C1 segment of cervical spinal cord (tissue), 14 donors: ENCODE data around the gene SLC35F3.

Experiments
- DNase-seq, 14 donors: peaks; one replicate each; lab custom pipeline; 2025; lab: John Stamatoyannopoulos, UW

SLC35F3 gene

DNA sequence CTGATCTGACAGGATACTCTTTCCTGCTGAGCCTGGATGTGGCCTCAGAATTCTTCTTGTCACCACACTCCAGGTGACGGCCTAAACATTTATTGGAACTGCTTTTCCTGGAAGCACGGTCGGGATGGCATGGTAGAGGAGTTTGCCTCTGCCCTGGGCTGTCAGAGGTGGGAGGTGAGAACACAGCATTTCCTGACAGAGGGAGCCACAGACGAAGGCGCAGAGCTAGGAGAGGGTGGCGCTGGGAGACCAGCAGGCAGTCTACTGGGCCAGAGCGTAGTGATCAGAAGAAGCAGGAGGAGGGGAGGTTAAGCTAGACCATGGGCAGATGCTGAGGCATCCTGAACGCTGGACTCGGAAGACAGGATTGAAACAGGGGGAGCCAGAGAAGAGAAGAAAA lies 315.2 kb downstream of the SLC35F3 start:
- no peak for DNase-seq

DNA sequence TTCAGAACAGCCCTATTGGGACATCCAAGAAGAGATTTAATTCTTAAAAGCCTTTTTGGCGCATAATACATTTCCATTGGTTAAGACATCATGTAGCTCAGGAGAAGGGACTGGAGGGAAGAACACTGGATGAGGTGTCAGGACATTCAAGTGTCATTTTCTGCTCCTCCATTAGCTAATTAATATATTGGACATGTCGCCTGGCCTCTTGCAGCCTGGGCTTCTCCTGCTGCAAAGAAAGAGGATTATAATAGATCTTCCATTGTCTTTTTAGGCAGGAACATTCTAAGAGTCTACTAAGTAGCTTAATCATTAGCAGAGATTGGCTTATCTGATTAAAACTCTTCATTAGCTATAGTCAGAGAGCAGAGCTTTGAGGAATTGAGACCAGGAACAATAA lies 317.1 kb downstream of the SLC35F3 start:
- no peak for DNase-seq

DNA sequence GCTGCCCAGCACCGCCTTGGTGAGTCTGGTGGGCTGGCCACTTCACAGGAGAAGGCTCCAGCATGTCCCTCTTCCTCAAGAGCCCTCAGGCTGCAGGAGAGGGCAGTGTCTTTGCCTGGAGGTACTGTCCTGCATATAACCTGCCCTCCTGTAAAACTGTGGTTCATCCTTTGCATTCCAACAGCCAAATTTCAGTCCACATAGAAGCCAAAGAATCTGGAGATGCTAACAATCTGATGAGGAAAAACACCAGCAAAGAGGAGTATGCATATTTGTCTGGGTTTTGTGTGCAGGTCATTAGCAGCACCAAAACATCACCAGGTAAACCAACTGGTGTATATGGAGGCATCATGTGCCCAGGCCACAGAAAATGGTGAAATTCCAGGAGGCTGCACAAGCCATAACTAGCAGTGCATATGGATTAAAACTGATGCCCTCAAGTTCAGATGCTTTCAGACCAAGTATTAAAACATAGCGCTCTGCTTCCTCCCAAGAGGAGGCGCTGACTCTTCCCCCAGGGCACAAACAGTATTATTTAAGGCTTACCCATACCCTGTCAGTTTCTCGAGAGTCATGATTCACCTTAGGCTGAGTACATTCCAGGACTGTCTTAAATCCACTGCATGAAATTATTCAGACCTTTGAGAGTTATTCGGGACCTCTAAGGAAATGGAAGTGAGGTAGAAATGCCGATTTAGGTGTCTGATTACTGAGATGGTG lies 318.2 kb downstream of the SLC35F3 start:
- DNase-seq = no peak

DNA sequence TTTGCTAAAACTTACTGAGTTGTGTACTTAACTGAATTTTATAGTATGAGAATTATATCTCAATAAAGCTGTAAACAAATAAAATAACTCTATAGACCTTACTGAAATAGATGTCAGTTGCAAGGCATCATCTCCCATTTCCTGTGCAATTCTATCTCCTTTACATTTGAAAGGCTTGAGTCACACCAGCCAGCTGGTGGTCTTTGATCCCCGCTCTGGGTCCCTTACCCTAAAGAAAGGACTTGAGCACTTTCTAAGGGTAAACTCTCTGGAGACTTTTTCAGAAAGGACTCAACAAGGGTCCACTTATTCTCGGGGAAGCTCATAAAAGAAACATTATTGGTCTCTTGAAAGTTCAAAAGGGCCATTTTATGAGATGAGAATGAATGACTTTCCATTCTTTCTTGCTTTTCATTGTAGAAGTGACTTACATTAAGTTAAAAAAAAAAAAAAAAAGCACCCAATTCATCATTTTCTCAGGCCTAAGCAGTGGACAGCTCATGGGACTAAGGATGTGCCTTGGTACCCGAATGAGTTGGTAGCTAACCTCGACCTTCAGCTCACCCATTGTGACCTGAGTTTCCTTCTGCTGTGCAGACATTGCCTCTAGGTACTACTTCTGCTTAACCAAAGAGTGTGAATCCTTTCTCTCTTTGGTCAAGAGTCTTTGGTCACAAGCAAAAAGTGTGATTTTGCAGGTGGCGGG lies 321.8 kb downstream of the SLC35F3 start:
- DNase-seq = no peak

DNA sequence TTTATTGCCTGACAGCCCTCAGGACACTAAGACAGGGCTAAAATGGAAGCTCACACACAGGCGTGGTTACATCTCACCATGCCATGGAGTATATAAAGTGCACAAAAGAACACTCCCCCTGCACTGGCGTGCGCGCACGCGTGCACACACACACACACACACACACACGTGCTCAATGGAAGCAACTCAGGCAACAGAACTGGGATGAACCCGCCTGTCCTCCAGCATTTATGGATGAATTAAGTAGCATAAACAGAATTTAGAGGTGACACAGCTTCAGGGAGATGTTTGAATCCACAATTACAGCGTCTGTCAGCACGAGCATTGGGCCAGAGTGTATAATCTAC lies 322.3 kb downstream of the SLC35F3 start:
- no peak for DNase-seq

DNA sequence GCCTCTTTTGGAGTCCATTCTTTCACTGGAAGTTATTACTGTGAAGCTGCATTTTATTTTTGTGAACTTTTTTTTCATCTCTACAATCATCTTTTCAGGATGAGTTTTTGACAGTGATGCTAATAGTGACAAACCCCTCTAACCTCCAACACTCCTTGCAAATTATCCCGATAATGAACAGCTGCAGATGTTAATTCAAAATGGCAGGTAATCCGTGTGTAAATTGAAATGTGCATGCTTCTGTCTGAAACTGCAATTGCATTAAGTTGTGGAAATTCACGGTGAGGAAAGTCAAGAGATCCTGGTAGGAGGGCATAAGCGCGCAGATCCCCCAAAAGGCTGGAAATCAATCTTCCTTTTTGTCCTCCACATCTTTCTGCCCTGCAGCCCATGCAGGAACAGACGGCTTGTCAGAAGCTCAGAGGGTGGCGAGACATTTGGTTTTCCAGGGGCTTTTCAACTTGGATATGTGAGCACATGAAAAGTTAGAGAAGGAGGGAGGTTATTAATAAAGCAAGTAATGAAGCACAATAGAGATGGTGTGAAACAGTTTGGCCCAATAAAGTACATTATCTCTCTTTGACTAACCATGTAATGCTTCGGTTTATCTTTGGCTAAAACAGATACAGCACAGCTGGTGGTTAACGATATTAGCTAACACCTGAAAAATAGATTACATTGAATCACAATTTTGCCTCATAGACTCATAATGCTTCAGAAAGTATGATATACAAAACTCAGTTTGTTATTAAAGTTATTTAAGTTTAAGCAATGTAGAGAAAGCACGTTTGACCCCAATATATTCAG lies 325.3 kb downstream of the SLC35F3 start:
- DNase-seq = no peak

DNA sequence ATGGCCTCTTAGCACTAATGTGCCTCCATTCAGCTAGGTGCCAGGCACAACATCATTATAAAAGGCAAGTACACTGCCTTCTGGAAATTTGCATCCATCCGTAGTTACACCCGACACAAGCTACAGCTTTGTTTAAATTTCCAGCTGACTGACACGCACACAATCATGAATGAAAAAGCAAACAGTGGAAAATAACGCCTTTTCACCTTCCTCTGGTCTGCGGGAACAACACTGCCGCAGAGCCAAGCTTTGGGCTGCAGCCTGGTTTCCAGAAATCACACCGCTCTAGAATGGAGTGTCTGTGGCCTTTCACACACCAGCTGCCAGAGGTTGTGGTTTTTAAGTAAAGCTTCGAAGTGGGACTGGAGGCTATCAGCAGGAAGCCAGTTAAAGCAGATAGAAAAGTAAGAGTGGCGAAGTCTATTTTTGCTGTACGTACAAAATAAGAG lies 326.0 kb downstream of the SLC35F3 start:
- DNase-seq = peak in 3 of 14 donors; percentile 19 to 34 (median 22)

DNA sequence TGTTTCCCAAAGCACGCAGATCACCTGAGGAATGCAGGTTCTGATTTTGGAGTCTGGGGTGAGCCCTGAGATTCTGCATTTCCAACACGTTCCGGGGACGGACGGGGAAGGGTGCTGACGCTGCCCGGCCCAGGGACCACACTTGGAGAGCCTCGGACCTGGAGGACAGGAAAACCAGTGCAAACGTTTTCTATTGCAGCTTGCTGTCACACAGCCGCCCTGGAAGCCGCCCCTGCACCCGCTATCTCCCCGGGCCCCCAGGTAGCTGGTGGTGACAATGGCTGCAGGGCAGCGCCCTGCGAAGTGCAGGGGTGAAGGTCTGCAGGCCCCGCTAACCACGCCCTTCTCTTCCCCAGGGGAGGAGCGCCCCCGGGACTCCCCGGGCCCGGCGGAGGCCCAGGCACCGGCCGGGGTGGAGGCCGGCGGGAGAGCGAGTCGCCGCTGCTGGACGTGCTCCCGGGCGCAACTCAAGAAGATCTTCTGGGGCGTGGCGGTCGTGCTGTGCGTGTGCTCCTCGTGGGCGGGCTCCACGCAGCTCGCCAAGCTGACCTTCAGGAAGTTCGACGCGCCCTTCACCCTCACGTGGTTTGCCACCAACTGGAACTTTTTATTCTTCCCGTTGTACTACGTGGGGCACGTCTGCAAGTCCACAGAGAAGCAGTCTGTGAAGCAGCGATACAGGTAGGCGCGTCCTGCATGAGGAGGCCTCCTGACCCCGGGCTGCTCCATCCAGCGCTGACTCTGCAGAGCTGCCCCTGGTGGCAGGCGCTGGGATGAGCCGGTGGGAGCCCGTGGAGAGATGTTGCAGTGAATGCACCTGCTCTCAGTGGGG lies 326.8 kb downstream of the SLC35F3 start:
- no peak for DNase-seq

DNA sequence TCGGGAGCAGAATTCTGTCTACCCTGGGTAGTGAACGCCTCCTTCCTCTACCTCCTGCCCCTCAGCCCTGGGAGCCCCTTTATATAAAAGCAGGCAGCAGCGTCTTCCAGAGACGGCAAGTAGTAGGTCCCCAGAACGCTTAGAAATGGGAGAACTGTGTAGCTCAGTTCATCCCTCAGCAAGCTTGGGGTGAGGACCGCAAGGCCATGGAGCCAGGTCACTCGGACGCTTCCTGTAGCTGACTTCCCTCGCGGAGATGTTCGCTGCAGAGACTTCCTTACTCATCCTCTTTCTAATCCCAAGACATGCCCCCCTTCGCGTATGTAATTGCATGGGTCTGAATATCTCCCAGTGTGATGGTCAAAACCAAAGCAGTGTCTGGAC lies 327.4 kb downstream of the SLC35F3 start:
- no peak for DNase-seq

DNA sequence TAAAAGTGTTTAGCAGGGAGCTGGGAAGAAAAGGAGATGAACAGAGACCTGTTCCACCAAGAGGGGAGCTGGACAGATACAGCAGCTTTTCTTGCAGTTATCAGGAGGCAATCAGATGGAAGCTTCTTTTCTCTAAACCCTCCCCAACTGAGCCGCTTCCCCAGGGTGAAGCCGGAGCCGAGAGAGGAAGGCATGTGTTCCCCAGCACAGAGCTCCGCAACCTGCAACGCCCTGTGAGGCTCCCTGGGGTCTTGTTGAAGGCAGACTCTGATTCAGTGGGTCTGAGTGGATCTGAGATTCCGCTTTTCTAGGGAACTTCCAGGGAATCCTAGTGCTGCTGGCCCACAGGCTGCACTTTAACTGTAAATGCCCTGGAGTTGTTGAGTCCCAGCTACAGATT lies 329.7 kb downstream of the SLC35F3 start:
- no peak for DNase-seq

DNA sequence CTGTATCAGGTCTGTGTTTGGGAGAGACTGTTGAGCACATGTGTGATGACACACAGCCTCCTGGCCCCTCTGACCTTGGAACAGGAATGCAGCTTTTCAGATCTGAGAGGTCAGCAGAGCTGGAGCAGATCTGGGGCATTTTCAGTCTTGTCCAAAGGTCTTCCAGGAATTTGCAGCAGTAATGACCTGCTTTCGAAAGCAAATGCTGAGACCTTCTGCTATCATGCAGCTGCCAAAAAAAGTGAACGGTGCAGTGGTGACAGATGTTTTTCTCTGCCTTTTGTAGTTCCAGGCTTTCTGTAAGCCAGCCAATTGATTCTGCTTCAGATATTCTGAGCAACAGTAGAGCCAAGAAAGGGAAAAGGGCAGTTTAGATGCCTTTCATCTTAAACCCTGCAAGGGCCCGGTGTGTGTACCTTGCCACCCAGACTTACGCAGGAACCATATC lies 331.0 kb downstream of the SLC35F3 start:
- no peak for DNase-seq

DNA sequence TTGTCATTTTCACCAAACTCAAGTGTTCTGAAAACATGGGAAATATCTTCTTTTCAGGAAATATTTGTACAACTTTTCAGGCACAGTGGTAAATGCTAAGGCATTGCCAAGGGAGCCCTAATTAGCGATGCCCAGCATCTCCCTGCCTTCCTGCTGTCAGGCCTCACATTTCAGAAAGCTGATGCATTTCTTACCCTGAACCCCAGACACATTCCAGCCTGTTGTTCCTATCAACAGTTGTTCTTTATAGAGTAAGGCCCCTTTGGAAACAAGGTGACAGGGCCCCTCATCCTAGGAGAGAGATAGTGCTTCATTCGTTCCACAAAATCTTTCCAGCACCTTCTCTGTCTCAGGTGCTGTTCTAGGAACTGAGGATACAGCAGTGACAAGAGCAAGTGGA lies 332.9 kb downstream of the SLC35F3 start:
- DNase-seq = no peak

DNA sequence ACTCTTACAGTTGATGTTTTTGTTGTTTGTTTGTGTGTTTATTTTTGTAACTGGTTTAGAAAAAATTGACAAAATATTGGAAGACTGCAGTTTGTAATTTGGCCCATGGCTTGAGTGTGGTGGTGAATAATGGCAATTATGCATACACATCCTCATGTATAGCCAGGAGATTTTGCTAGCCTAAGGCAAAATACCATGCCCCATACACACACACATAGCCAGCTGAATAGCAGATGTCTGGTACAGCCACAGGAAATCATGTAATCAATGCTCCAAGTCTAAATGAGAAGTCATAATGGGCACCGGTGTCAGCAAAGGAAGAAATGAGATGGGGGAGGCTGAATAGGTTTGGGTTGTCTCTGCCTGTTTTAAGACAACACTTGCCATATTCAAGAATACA lies 333.6 kb downstream of the SLC35F3 start:
- no peak for DNase-seq

DNA sequence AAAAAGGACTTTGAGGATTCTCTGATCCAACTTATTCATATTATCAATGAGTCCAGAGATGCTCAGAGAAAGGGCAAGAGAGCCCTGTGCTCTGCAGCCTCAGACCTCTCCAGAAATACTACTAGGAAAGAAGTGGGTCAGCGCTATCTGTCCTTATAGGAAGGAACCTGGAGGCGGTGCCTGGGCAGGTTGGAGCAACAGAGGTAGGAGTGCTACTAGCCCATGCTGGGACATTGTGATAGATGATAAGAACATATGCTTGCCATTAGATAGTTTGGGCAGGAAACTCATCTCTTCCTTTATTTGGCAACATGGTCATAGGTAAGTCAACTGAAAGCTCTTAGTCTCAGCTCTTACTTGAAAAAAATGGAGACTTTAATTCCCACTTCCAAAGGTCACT lies 335.0 kb downstream of the SLC35F3 start:
- DNase-seq = no peak

DNA sequence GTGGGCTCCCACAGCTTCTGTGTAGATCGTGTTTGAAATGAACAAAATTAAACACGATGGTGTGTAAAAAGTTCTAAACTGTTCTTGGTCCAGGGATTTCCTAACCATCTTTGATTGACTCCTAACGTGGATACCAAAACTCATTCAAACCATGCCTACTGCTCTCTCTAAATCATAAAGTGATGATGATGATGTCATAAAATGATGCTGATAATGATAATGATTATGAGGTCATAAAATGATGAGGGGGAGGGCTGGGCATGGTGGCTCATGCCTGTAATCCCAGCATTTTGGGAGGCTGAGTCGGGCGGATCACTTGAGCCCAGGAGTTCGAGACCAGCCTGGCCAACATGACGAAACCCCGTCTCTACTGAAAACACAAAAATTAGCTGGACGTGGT lies 335.5 kb downstream of the SLC35F3 start:
- DNase-seq = no peak

DNA sequence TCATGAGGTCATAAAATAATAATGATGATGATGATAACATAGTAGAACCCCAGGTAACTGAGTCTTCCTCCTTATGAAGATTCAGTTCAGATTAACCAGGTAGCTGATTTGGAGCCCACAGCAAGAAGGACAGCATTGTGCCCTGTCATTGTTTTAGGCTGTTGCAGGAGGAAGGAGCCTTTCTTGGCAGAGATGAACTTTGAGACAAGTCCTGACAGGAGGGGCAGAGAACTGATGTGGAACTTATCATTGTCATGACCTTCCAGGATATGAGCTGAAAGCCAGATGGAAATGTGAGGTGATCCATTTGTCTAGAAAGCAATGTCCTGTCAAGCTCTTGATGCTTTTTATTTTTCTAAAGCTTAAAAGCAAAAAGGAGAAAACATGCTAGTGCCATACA lies 336.2 kb downstream of the SLC35F3 start:
- DNase-seq = no peak

DNA sequence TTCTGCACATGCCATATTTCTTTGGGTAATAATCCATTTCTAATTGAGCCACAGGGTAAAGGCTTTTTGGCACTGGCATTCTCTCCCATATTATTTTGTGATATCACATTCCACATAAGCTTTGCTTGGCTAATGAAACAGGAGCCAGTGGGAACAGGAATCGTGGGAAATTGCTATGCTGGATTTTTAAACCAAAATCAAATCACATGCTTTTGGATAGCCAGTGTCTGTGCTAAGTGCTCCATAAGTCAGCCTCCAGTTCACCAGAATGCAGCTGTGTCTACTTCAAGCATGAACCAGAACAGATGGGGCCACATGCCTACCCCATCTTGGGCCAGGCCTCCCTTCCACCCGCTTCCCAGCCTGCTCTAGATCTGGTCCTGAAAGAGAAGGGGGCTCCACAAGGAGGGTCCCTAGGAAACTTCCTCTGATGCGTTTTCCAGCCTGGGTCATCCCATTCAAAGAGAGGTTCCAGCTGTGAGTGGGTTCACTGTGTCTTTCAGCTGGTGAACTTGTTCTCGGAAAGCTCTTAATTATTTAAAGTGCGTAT lies 337.5 kb downstream of the SLC35F3 start:
- DNase-seq = no peak

DNA sequence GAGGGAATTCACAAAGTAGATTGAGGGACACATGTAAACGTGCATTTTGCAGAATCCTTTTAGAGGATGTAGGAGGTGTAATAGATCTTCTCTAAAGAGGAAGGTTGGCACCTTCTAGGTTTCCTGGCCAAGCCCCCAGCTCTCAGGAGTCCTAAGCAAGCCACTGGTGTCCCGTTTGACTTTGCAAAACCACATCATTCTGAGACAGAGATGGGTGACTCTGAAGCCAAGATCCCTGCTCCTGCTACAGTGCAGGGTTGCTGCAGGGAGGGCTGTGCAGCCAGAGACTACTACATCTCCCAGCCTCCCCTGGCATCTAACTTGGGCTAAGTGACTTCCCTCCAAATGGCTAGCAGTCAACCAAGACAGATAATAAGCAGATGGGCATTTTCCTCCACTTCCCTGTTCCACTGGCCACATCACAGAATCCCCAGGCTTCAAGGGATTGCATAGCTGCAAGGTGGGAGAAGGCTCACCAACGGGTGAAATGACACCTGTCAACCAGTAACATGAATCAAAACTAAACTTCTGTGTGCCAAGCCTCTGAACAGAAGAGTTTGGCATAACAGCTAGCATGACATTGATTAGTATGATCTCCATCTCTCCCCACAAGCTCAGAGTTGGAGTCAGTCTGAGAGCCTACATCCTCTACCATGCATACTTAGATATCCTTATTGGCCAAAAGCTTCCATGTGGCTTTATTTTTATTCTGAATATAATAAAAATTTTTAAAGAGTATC lies 339.2 kb downstream of the SLC35F3 start:
- DNase-seq = no peak

DNA sequence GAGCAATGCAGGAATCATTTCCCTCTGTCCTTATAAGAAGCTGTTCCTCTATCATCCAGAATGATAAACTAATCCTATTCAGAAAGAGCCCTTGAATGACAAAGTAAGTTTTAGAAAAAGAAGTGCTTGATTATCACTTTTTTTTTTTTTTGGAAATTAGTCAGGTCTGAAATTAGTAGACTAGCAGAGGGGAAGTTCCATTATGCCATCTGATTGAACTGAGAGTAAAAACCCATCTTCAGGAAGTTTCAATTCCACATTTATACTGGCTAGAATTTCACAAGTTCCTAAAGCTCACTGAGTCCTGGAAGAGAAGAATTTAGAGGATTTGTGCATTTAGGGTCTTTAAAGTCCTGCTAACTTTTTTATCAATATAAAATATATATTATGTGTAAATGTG lies 340.0 kb downstream of the SLC35F3 start:
- DNase-seq = no peak

DNA sequence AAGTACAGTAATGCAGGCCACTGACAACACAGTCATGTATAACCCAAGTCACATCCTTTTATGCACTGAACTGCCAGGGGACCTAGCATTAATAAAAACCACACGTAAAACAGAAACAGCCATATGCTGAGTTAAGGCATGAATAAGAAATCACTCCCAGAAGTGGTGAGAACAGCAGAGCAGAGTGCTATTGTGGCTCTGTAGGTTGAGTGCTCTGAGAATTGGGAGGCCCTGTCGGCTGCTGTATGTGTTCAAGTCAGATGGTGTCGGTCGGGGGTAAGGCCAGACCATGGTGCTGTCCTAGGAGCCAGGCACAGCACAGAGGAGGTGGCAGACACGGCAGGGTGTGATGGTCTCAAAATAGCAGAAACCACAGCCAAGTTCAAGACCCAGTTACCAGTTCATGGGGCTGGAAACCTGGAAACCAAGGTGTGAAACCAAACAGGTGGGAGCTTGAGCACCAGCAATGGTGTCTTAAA lies 342.2 kb downstream of the SLC35F3 start:
- DNase-seq = peak in 1 of 14 donors; percentile 12
